HepG2 (cell line): ENCODE data around the gene PCBP1. TPM values are rescaled to one million over a fixed set of nuclear protein-coding genes. Genes with fewer than 3 reads are reported as not detected.

Source experiments
- ATRX ChIP-seq: sonication (generic); formaldehyde crosslinking; IDR thresholded peaks from 2 replicates; pipeline ENCODE4 v1.4.0; 2020; ENCODE audit warnings: missing genetic modification reagents, borderline replicate concordance
- BRD4 ChIP-seq: sonication (generic); formaldehyde crosslinking; IDR thresholded peaks from 2 replicates; pipeline ENCODE4 v1.4.0; 2020; ENCODE audit warnings: missing genetic modification reagents
- CREBL2 ChIP-seq: sonication (generic); formaldehyde crosslinking; IDR thresholded peaks from 2 replicates; pipeline ENCODE4 v1.8.1; 2023; ENCODE audit warnings: missing genetic modification reagents, mild to moderate bottlenecking, borderline replicate concordance
- EP300 ChIP-seq, 3 experiments: sonication (generic) in 1 of 3; formaldehyde crosslinking in 1 of 3; IDR thresholded peaks; 2 replicates each; pipeline versions ENCODE4 v1.5.1 to v1.6.1; 2011 to 2020; ENCODE audit warnings: low read depth in 2 of 3, low read length in 2 of 3, borderline replicate concordance in 1 of 3, improper control_type of control experiment in 1 of 3, mild to moderate bottlenecking in 1 of 3, missing genetic modification reagents in 1 of 3, moderate library complexity in 1 of 3
- ETV5 ChIP-seq: IDR thresholded peaks from 2 replicates; pipeline ENCODE4 v1.6.1; 2018; ENCODE audit warnings: missing biosample characterization, missing genetic modification reagents, inconsistent platforms, borderline replicate concordance
- HOXA9 ChIP-seq: sonication (generic); formaldehyde crosslinking; IDR thresholded peaks from 2 replicates; pipeline ENCODE4 v1.8.1; 2022; ENCODE audit warnings: missing genetic modification reagents, mild to moderate bottlenecking, moderate library complexity, borderline replicate concordance
- JDP2 ChIP-seq: sonication (generic); formaldehyde crosslinking; IDR thresholded peaks from 2 replicates; pipeline ENCODE4 v1.8.1; 2022; ENCODE audit warnings: missing genetic modification reagents, borderline replicate concordance
- MTERF4 ChIP-seq: sonication (generic); formaldehyde crosslinking; IDR thresholded peaks from 2 replicates; pipeline ENCODE4 v1.8.0; 2023; ENCODE audit warnings: mild to moderate bottlenecking, missing genetic modification reagents
- NFYC ChIP-seq: IDR thresholded peaks from 2 replicates; pipeline ENCODE4 v1.6.1; 2016; ENCODE audit warnings: missing genetic modification reagents, missing compliant biosample characterization
- NR1H2 ChIP-seq: sonication (generic); formaldehyde crosslinking; IDR thresholded peaks from 2 replicates; pipeline ENCODE4 v1.8.1; 2022; ENCODE audit warnings: low read depth, missing genetic modification reagents, borderline replicate concordance
- PRMT3 ChIP-seq: sonication (generic); formaldehyde crosslinking; IDR thresholded peaks from 2 replicates; pipeline ENCODE4 v1.8.1; 2022; ENCODE audit warnings: low read depth, mild to moderate bottlenecking, moderate library complexity, missing genetic modification reagents, borderline replicate concordance
- RBM39 ChIP-seq: fragments of 200-400 bp; formaldehyde crosslinking; IDR thresholded peaks from one replicate; pipeline ENCODE4 v1.6.1; 2018; ENCODE audit warnings: antibody characterized with exemption, mild to moderate bottlenecking, low read depth, low read length; ENCODE audit not compliant: poor library complexity, severe bottlenecking
- REL ChIP-seq: sonication (generic); formaldehyde crosslinking; conservative IDR thresholded peaks from 2 replicates; pipeline ENCODE4 v1.8.0; 2022; ENCODE audit warnings: mild to moderate bottlenecking, missing genetic modification reagents, moderate library complexity
- REXO4 ChIP-seq: sonication (generic); formaldehyde crosslinking; IDR thresholded peaks from 2 replicates; pipeline ENCODE4 v1.8.0; 2022; ENCODE audit warnings: missing genetic modification reagents, mild to moderate bottlenecking, borderline replicate concordance
- RNF2 ChIP-seq: fragments of 450-650 bp; conservative IDR thresholded peaks from 2 replicates; pipeline ENCODE4 v1.6.1; 2016; ENCODE audit warnings: low read depth
- SMC3 ChIP-seq: IDR thresholded peaks from 2 replicates; pipeline ENCODE4 v1.6.1; 2011; ENCODE audit warnings: low read length, improper control_type of control experiment
- TFAP4 ChIP-seq: sonication (generic); IDR thresholded peaks from 2 replicates; pipeline ENCODE4 v1.6.1; 2016; ENCODE audit warnings: low read depth, borderline replicate concordance
- XRCC5 ChIP-seq: fragments of 200-400 bp; formaldehyde crosslinking; optimal IDR thresholded peaks from 2 replicates; pipeline ENCODE3; 2017; ENCODE audit warnings: mild to moderate bottlenecking, low read length
- ZBTB38 ChIP-seq: sonication (generic); formaldehyde crosslinking; IDR thresholded peaks from 2 replicates; pipeline ENCODE4 v1.5.1; 2020; ENCODE audit warnings: mild to moderate bottlenecking, missing genetic modification reagents
- ZNF180 ChIP-seq: sonication (generic); formaldehyde crosslinking; IDR thresholded peaks from 2 replicates; pipeline ENCODE4 v1.4.0; 2020; ENCODE audit warnings: low read depth, missing genetic modification reagents, borderline replicate concordance
- ZNF224 ChIP-seq: sonication (generic); formaldehyde crosslinking; IDR thresholded peaks from 2 replicates; pipeline ENCODE4 v1.5.0; 2020; ENCODE audit warnings: mild to moderate bottlenecking, missing genetic modification reagents
- ZNF276 ChIP-seq: sonication (generic); formaldehyde crosslinking; IDR thresholded peaks from 2 replicates; pipeline ENCODE4 v1.4.0; 2020; ENCODE audit warnings: mild to moderate bottlenecking, low read depth, missing genetic modification reagents
- ZNF432 ChIP-seq: sonication (generic); formaldehyde crosslinking; IDR thresholded peaks from 2 replicates; pipeline ENCODE4 v1.5.0; 2020; ENCODE audit warnings: missing genetic modification reagents, mild to moderate bottlenecking, borderline replicate concordance
- ZNF451 ChIP-seq: sonication (generic); formaldehyde crosslinking; IDR thresholded peaks from 2 replicates; pipeline ENCODE4 v1.5.0; 2020; ENCODE audit warnings: mild to moderate bottlenecking, missing genetic modification reagents
- ZNF564 ChIP-seq: sonication (generic); formaldehyde crosslinking; IDR thresholded peaks from 2 replicates; pipeline ENCODE4 v1.8.1; 2023; ENCODE audit warnings: mild to moderate bottlenecking, missing genetic modification reagents
- ZNF615 ChIP-seq: sonication (generic); formaldehyde crosslinking; IDR thresholded peaks from 2 replicates; pipeline ENCODE4 v1.5.0; 2020; ENCODE audit warnings: mild to moderate bottlenecking, missing genetic modification reagents, borderline replicate concordance
- ZNF709 ChIP-seq: sonication (generic); formaldehyde crosslinking; IDR thresholded peaks from 2 replicates; pipeline ENCODE4 v1.5.0; 2020; ENCODE audit warnings: mild to moderate bottlenecking, missing genetic modification reagents
- ZNF768 ChIP-seq: sonication (generic); formaldehyde crosslinking; IDR thresholded peaks from 2 replicates; pipeline ENCODE4 v1.4.0; 2020; ENCODE audit warnings: missing genetic modification reagents
- polyA plus RNA-seq, 8 experiments: library from polyadenylated mRNA; depleted of rRNA in 3 of 8; stranded (reverse) in 7 of 8; unstranded in 1 of 8; fragments of >200 nt; fragmentation: Illumina TruSeq in 4 of 8; extraction: Trizol in 4 of 8; gene quantifications; 2 replicates each; pipeline versions ENCODE4 v1.2.1 to v1.2.3, GENCODE V29; 2011 to 2016; ENCODE audit warnings: low read depth in 4 of 8, missing spikeins in 1 of 8, mixed read lengths in 1 of 8; ENCODE audit not compliant: insufficient read depth in 1 of 8
- total RNA-seq, 5 experiments: library from RNA; depleted of rRNA; stranded (reverse); fragments of >200 nt; fragmentation: Illumina TruSeq; extraction: Trizol; gene quantifications; 2 replicates each; pipeline ENCODE4 v1.2.3, GENCODE V29; 2016; ENCODE audit warnings: low read depth in 1 of 5

Gene PCBP1
- total and polyA plus RNA-seq, 2 of the 13 experiments (the other 11 are each of a cell fraction or from before 2014, with no cell fraction given), result 32.0 to 137 TPM

GRCh38 chr2:70085711-70086277 is 1.5 kb upstream of the PCBP1 start (continued):
- TF ChIP-seq ZNF768 (CRISPR knock-in tag) (no peak), XRCC5 (no peak), JDP2 (CRISPR knock-in tag) (no peak), ZBTB38 (CRISPR knock-in tag) (no peak), EP300 (IDR thresholded peaks at IDR 0.05; ENCODE audit: low read depth in 2 of 2, low read length in 2 of 2) (no peak), EP300 (CRISPR knock-in tag; IDR thresholded peaks at IDR 0.05; ENCODE audit: borderline replicate concordance) (no peak), ZNF709 (CRISPR knock-in tag) (no peak), ZNF451 (CRISPR knock-in tag) (no peak), CREBL2 (CRISPR knock-in tag) (no peak), ETV5 (CRISPR knock-in tag) (no peak), ZNF432 (CRISPR knock-in tag) (no peak), HOXA9 (CRISPR knock-in tag) (no peak), MTERF4 (CRISPR knock-in tag) (no peak), ZNF564 (CRISPR knock-in tag) (no peak), RBM39 (no peak), ZNF276 (no peak), BRD4 (CRISPR knock-in tag) (no peak), RNF2 (no peak), REXO4 (CRISPR knock-in tag) (no peak), SMC3 (no peak), PRMT3 (CRISPR knock-in tag) (no peak), REL (CRISPR knock-in tag) (0 out of 2 replicates have a peak, but pooled peaks have one; percentile 15), TFAP4 (no peak), NR1H2 (CRISPR knock-in tag) (no peak), NFYC (no peak), ZNF615 (CRISPR knock-in tag) (no peak), ZNF224 (no peak), ZNF180 (CRISPR knock-in tag) (no peak), ATRX (CRISPR knock-in tag) (no peak)
